ENCODE results near the gene XPC.
"Not testable (repeated sequence)": the region's sequence is repeated elsewhere in the genome, so short reads cannot be mapped to it uniquely, and the experiment has no call there.

XPC gene

GRCh38 chr3:14133188-14133800, 45.1 kb downstream of the XPC start:
- no peak for DNase-seq (ENCODE audit: low spot score)

GRCh38 chr3:14132689-14133088, 45.7 kb downstream of the XPC start:
- no peak for DNase-seq (ENCODE audit: low spot score)

- no peak for DNase-seq (ENCODE audit: low spot score)
Observed at GRCh38 chr3:14132120-14132519, 46.3 kb downstream of the XPC start.

GRCh38 chr3:14131134-14131533, 47.3 kb downstream of the XPC start:
- DNase-seq (ENCODE audit: low spot score) = no peak

- no peak for DNase-seq (ENCODE audit: low spot score)
Observed at GRCh38 chr3:14130707-14131106, 47.7 kb downstream of the XPC start.

- no peak for DNase-seq (ENCODE audit: low spot score)
Observed at GRCh38 chr3:14130230-14130629, 48.2 kb downstream of the XPC start.

- DNase-seq (ENCODE audit: low spot score) = no peak
Observed at GRCh38 chr3:14129296-14129695, 49.1 kb downstream of the XPC start.

GRCh38 chr3:14128724-14129123, 49.7 kb downstream of the XPC start:
- DNase-seq (ENCODE audit: low spot score) = no peak

GRCh38 chr3:14127516-14128161, 50.8 kb downstream of the XPC start:
- DNase-seq (ENCODE audit: low spot score) = no peak

- DNase-seq (ENCODE audit: low spot score) = no peak
Observed at GRCh38 chr3:14126887-14127505, 51.4 kb downstream of the XPC start.

GRCh38 chr3:14126017-14126886, 52.1 kb downstream of the XPC start:
- DNase-seq (ENCODE audit: low spot score) = no peak

- peak; percentile 37 for DNase-seq (ENCODE audit: low spot score)
Observed at GRCh38 chr3:14125193-14126016, 53.0 kb downstream of the XPC start.

GRCh38 chr3:14124615-14125192, 53.7 kb downstream of the XPC start, which contains the start of the genes CHCHD4 and TMEM43:
Gene CHCHD4, minus strand, starts transcription at chr3:14124870. Its CDS starts 194 bp downstream, at chr3:14124676.
Gene TMEM43, plus strand, starts transcription at chr3:14125052. Its CDS starts 142 bp downstream, at chr3:14125194.
- peak; percentile 99 for DNase-seq (ENCODE audit: low spot score)

- DNase-seq (ENCODE audit: low spot score) = peak; percentile 69
Observed at GRCh38 chr3:14124223-14124614, 54.2 kb downstream of the XPC start.

- no peak for DNase-seq (ENCODE audit: low spot score)
Observed at GRCh38 chr3:14123308-14124222, 54.8 kb downstream of the XPC start.

GRCh38 chr3:14122301-14122700, 56.1 kb downstream of the XPC start:
- no peak for DNase-seq (ENCODE audit: low spot score)

- no peak for DNase-seq (ENCODE audit: low spot score)
Observed at GRCh38 chr3:14121859-14122258, 56.5 kb downstream of the XPC start.

- DNase-seq (ENCODE audit: low spot score) = not testable (repeated sequence)
Observed at GRCh38 chr3:14120921-14121448, 57.4 kb downstream of the XPC start.

- no peak for DNase-seq (ENCODE audit: low spot score)
Observed at GRCh38 chr3:14120111-14120920, 58.1 kb downstream of the XPC start.

All from pons (tissue), 1 donor.